K562 (cell line): ENCODE results near the gene ATRIP. TPM values are rescaled to one million over a fixed set of nuclear protein-coding genes. Genes with fewer than 3 reads are reported as not detected.
A peak's percentile ranks its signal among the peaks of the same experiment; 100 is the strongest.

ENCODE experiments used
- ARID1B ChIP-seq: fragments of 450-650 bp; IDR thresholded peaks from 2 replicates; pipeline ENCODE4 v1.6.1; 2016; ENCODE audit warnings: antibody characterized with exemption, mild to moderate bottlenecking, inconsistent platforms
- CBFB ChIP-seq: sonication (generic); formaldehyde crosslinking; IDR thresholded peaks from 2 replicates; pipeline ENCODE4 v1.4.0; 2020; ENCODE audit warnings: mild to moderate bottlenecking, missing genetic modification reagents
- DPF2 ChIP-seq: fragments of 450-650 bp; IDR thresholded peaks from 2 replicates; pipeline ENCODE4 v1.6.1; 2016
- FOXJ2 ChIP-seq: fragments of 200-800 bp; sonication (Bioruptor generic); IDR thresholded peaks from 2 replicates; pipeline ENCODE4 v1.6.1; 2016; ENCODE audit warnings: missing genetic modification characterization, missing compliant biosample characterization
- FOXM1 ChIP-seq, 2 experiments: fragments of 450-650 bp in 1 of 2; sonication (generic) in 1 of 2; formaldehyde crosslinking in 1 of 2; IDR thresholded peaks; 2 replicates each; pipeline versions ENCODE4 v1.6.1 to v1.9.0; 2017 to 2022; ENCODE audit warnings: low read depth in 2 of 2, mild to moderate bottlenecking in 2 of 2, missing genetic modification reagents in 1 of 2, moderate library complexity in 1 of 2
- HSF4 ChIP-seq: fragments of 250-450 bp; sonication (Bioruptor Pico); IDR thresholded peaks from 2 replicates; pipeline ENCODE4 v2.1.2; 2022; ENCODE audit warnings: mild to moderate bottlenecking, moderate library complexity, borderline replicate concordance
- KLF13 ChIP-seq: fragments of 450-650 bp; IDR thresholded peaks from 2 replicates; pipeline ENCODE4 v1.6.1; 2016; ENCODE audit warnings: missing genetic modification characterization, low read depth, mild to moderate bottlenecking, missing compliant biosample characterization, moderate library complexity, borderline replicate concordance
- MEIS2 ChIP-seq: fragments of 450-650 bp; IDR thresholded peaks from 2 replicates; pipeline ENCODE4 v1.6.1; 2014; ENCODE audit warnings: mild to moderate bottlenecking; ENCODE audit not compliant: partially characterized antibody
- NELFE ChIP-seq: IDR thresholded peaks from 2 replicates; pipeline ENCODE4 v1.6.1; 2011; ENCODE audit warnings: mild to moderate bottlenecking; ENCODE audit not compliant: insufficient read depth, insufficient read length
- POLR2G ChIP-seq: fragments of 200-400 bp; formaldehyde crosslinking; IDR thresholded peaks from 2 replicates; pipeline ENCODE4 v1.6.1; 2017; ENCODE audit warnings: low read depth, mild to moderate bottlenecking, antibody characterized with exemption, low read length, moderate library complexity
- PTBP1 ChIP-seq: fragments of 200-400 bp; formaldehyde crosslinking; IDR thresholded peaks from 2 replicates; pipeline ENCODE4 v1.6.1; 2017; ENCODE audit warnings: low read depth, low read length
- RAD21 ChIP-seq, 2 experiments: fragments of 250-450 bp in 1 of 2; fragments of 450-650 bp in 1 of 2; sonication (Bioruptor Pico) in 1 of 2; formaldehyde crosslinking in 1 of 2; IDR thresholded peaks in 1 of 2; conservative IDR thresholded peaks in 1 of 2; 2 replicates each; pipeline versions ENCODE4 v1.4.0 to v1.8.0; 2020 to 2022; ENCODE audit warnings: mild to moderate bottlenecking in 2 of 2, moderate library complexity in 1 of 2
- U2AF1 ChIP-seq: fragments of 200-400 bp; formaldehyde crosslinking; optimal IDR thresholded peaks from 2 replicates; pipeline ENCODE3; 2017; ENCODE audit warnings: mild to moderate bottlenecking, low read depth, low read length, moderate library complexity
- XRCC3 ChIP-seq: fragments of 450-650 bp; IDR thresholded peaks from 2 replicates; pipeline ENCODE4 v1.6.1; 2017; ENCODE audit warnings: mild to moderate bottlenecking, moderate library complexity
- ZBTB1 ChIP-seq: sonication (generic); formaldehyde crosslinking; IDR thresholded peaks from 2 replicates; pipeline ENCODE4 v1.8.1; 2023; ENCODE audit warnings: missing genetic modification reagents, low read depth, mild to moderate bottlenecking, borderline replicate concordance
- ZNF586 ChIP-seq: fragments of 450-650 bp; formaldehyde crosslinking; conservative IDR thresholded peaks from 2 replicates; pipeline ENCODE4 v1.4.0; 2020; ENCODE audit warnings: mild to moderate bottlenecking, moderate library complexity
- polyA plus RNA-seq, 8 experiments: library from polyadenylated mRNA; depleted of rRNA in 4 of 8; stranded (reverse) in 5 of 8; unstranded in 3 of 8; fragments of >200 nt; fragmentation: Nextera tagmentation in 2 of 8; fragmentation: Illumina TruSeq in 1 of 8; extraction: Ambion mirVana in 2 of 8; extraction: Trizol in 1 of 8; gene quantifications; 2 replicates each; pipeline versions ENCODE4 v1.2.1 to v1.2.3, GENCODE V29; 2011 to 2014; ENCODE audit warnings: inconsistent platforms in 1 of 8, missing spikeins in 1 of 8
- total RNA-seq, 7 experiments: library from RNA; depleted of rRNA in 6 of 7; stranded (reverse); fragments of >200 nt in 6 of 7; fragmentation: Illumina TruSeq in 2 of 7; extraction: Trizol in 2 of 7; gene quantifications; 2 replicates each; pipeline versions ENCODE4 v1.2.1 to v1.2.3, GENCODE V29; 2011 to 2021; ENCODE audit warnings: low replicate concordance in 1 of 7
- TF ChIP-seq, protein P1 (sequence below), 2 experiments: IDR thresholded peaks in 1 of 2; conservative IDR thresholded peaks in 1 of 2; 2 replicates each; pipeline ENCODE4 v1.6.1; 2016; ENCODE audit warnings: low read depth in 2 of 2, mild to moderate bottlenecking in 1 of 2, missing compliant biosample characterization in 1 of 2, missing genetic modification characterization in 1 of 2, moderate library complexity in 1 of 2
- TF ChIP-seq, protein P2 (sequence below): fragments of 250-450 bp; sonication (Bioruptor Pico); IDR thresholded peaks from 2 replicates; pipeline ENCODE4 v1.8.0; 2022; ENCODE audit warnings: moderate library complexity, mild to moderate bottlenecking, inconsistent platforms
- TF ChIP-seq, protein P3 (sequence below): sonication (generic); formaldehyde crosslinking; IDR thresholded peaks from 2 replicates; pipeline ENCODE4 v1.8.1; 2023; ENCODE audit warnings: mild to moderate bottlenecking, missing genetic modification reagents

Gene ATRIP
- total and polyA plus RNA-seq, 9 of the 15 experiments (the other 6 are each of a cell fraction or from before 2014, with no cell fraction given), result 1.7 to 15.7 (median 10.5) TPM

DNA sequence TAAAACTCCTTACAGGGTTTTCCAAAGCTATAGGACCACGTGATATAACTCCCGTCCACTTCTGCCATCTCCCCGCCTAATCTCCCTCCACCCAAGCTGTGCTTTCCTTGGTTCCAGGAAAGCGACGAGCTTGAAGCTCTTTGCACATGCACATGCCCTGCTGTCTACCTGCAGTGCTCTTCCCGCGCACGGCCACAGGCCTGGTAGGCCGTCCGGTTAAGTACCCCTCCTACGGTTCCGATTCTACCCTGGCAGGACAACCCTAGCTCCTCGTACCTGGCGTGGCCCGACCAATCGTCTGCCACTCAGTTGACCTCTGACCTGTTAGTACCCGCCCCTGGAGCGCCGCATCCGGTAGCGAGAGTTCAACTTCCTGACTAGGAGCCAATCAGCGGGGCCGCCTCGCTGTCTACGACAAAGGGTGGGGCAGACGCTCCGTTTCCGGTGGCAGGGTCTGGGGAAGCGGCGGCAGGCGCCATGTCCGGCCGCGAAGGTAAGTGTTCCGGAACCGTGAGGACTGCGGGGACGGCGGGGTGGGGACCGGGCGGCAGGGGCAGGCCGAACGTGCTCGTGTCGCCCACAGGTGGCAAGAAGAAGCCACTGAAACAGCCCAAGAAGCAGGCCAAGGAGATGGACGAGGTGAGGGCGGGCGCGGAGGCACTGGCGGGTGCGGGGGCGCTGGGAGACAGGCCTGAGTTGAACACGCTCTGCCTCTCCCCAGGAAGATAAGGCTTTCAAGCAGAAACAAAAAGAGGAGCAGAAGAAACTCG, 6.5 kb upstream of the ATRIP start, which contains the start of the genes CCDC51 and TMA7 (continued):
- TF ChIP-seq MEIS2 (peak; percentile 27), RAD21 (CRISPR knock-in tag; conservative IDR thresholded peaks at IDR 0.05 in 1 of 2, IDR thresholded peaks at IDR 0.05 in 1 of 2) (no peak), HSF4 (CRISPR knock-in tag) (no peak), FOXM1 (IDR thresholded peaks at IDR 0.05; ENCODE audit: low read depth) (no peak), FOXM1 (CRISPR knock-in tag; IDR thresholded peaks at IDR 0.05; ENCODE audit: low read depth) (0 out of 2 replicates have a peak, but pooled peaks have one; percentile 54), POLR2G (peak; percentile 96), ARID1B (no peak), FOXJ2 (no peak), CBFB (CRISPR knock-in tag) (no peak), U2AF1 (no peak), KLF13 (tag) (no peak), PTBP1 (no peak), ZNF586 (no peak), XRCC3 (no peak), DPF2 (no peak), NELFE (no peak), ZBTB1 (CRISPR knock-in tag) (no peak)
- TF ChIP-seq, protein P1, sequence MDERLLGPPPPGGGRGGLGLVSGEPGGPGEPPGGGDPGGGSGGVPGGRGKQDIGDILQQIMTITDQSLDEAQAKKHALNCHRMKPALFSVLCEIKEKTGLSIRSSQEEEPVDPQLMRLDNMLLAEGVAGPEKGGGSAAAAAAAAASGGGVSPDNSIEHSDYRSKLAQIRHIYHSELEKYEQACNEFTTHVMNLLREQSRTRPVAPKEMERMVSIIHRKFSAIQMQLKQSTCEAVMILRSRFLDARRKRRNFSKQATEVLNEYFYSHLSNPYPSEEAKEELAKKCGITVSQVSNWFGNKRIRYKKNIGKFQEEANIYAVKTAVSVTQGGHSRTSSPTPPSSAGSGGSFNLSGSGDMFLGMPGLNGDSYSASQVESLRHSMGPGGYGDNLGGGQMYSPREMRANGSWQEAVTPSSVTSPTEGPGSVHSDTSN (CRISPR knock-in tag; IDR thresholded peaks at IDR 0.05; ENCODE audit: low read depth), result no peak
- TF ChIP-seq, protein P1 (tag; conservative IDR thresholded peaks at IDR 0.05; ENCODE audit: low read depth), result peak; percentile 49
- TF ChIP-seq, protein P2, sequence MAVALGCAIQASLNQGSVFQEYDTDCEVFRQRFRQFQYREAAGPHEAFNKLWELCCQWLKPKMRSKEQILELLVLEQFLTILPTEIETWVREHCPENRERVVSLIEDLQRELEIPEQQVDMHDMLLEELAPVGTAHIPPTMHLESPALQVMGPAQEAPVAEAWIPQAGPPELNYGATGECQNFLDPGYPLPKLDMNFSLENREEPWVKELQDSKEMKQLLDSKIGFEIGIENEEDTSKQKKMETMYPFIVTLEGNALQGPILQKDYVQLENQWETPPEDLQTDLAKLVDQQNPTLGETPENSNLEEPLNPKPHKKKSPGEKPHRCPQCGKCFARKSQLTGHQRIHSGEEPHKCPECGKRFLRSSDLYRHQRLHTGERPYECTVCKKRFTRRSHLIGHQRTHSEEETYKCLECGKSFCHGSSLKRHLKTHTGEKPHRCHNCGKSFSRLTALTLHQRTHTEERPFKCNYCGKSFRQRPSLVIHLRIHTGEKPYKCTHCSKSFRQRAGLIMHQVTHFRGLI (CRISPR knock-in tag), result no peak
- TF ChIP-seq, protein P3, sequence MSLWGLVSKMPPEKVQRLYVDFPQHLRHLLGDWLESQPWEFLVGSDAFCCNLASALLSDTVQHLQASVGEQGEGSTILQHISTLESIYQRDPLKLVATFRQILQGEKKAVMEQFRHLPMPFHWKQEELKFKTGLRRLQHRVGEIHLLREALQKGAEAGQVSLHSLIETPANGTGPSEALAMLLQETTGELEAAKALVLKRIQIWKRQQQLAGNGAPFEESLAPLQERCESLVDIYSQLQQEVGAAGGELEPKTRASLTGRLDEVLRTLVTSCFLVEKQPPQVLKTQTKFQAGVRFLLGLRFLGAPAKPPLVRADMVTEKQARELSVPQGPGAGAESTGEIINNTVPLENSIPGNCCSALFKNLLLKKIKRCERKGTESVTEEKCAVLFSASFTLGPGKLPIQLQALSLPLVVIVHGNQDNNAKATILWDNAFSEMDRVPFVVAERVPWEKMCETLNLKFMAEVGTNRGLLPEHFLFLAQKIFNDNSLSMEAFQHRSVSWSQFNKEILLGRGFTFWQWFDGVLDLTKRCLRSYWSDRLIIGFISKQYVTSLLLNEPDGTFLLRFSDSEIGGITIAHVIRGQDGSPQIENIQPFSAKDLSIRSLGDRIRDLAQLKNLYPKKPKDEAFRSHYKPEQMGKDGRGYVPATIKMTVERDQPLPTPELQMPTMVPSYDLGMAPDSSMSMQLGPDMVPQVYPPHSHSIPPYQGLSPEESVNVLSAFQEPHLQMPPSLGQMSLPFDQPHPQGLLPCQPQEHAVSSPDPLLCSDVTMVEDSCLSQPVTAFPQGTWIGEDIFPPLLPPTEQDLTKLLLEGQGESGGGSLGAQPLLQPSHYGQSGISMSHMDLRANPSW (CRISPR knock-in tag), result no peak
